ENCODE results near the gene RSBN1.

DNA sequence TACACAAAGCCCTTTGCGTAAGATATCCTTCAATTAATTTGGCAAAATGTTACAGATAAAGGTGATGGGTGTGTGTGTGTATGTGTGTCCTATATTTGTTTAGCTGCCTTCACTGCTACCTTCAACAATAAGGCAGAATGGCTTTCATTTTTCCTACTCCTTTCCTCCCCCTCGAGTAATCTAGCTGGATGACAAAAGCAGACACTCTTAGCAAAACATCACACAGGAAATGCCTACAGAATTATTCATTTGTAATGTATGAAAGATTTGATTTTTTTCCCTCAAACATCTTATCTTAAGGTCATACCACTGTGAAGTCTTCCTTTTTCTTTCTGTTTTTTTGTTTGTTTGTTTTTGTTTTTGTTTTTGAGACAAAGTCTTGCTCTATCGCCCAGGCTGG, 48.6 kb upstream of the RSBN1 start:
- TF ChIP-seq, protein P1, sequence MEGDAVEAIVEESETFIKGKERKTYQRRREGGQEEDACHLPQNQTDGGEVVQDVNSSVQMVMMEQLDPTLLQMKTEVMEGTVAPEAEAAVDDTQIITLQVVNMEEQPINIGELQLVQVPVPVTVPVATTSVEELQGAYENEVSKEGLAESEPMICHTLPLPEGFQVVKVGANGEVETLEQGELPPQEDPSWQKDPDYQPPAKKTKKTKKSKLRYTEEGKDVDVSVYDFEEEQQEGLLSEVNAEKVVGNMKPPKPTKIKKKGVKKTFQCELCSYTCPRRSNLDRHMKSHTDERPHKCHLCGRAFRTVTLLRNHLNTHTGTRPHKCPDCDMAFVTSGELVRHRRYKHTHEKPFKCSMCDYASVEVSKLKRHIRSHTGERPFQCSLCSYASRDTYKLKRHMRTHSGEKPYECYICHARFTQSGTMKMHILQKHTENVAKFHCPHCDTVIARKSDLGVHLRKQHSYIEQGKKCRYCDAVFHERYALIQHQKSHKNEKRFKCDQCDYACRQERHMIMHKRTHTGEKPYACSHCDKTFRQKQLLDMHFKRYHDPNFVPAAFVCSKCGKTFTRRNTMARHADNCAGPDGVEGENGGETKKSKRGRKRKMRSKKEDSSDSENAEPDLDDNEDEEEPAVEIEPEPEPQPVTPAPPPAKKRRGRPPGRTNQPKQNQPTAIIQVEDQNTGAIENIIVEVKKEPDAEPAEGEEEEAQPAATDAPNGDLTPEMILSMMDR (IDR thresholded peaks at IDR 0.05) = no peak
- TF ChIP-seq POLR2A (IDR thresholded peaks at IDR 0.05) = no peak
